Nephron (organoid): ENCODE data around the gene RAB31.
A peak's percentile ranks its signal among the peaks of the same experiment; 100 is the strongest.

Source experiments
- H3K27ac Mint-ChIP-seq, 3 experiments: 2 replicates each; pipeline ENCODE4 v1.8.0; 2020; ENCODE audit warnings: mixed read lengths in 3 of 3, mild to moderate bottlenecking in 2 of 3, moderate library complexity in 1 of 3
- H3K27me3 Mint-ChIP-seq: 2 replicates; pipeline ENCODE4 v1.8.0; 2021; ENCODE audit warnings: low read depth, mild to moderate bottlenecking, moderate library complexity, mixed read lengths
- H3K36me3 Mint-ChIP-seq: 2 replicates; pipeline ENCODE4 v1.8.0; 2020; ENCODE audit warnings: low read depth, mixed read lengths
- H3K4me1 Mint-ChIP-seq: 2 replicates; pipeline ENCODE4 v1.8.0; 2020; ENCODE audit warnings: mixed read lengths
- H3K4me3 Mint-ChIP-seq, 3 experiments: 2 replicates each; pipeline ENCODE4 v1.8.0; 2020; ENCODE audit warnings: mild to moderate bottlenecking in 3 of 3, mixed read lengths in 3 of 3, moderate library complexity in 2 of 3
- H3K9me3 Mint-ChIP-seq: 2 replicates; pipeline ENCODE4 v1.8.0; 2020; ENCODE audit warnings: mixed read lengths
- CTCF ChIP-seq, 3 experiments: fragments of 200-600 bp; sonication (generic); IDR thresholded peaks; one replicate each; pipeline ENCODE4 v1.5.0; 2021; ENCODE audit warnings: antibody characterized with exemption in 3 of 3; ENCODE audit not compliant: unreplicated experiment in 3 of 3

Gene RAB31

GRCh38 chr18:9682572-9682971 lies 25.5 kb upstream of the RAB31 start:
- peaks cover 15% of the 10 kb centered on the region for H3K4me1 Mint-ChIP-seq
- no peak for TF ChIP-seq CTCF (IDR thresholded peaks at IDR 0.05; ENCODE audit: unreplicated experiment in 3 of 3)
- H3K9me3 Mint-ChIP-seq = peaks cover 11% of the 10 kb centered on the region
- H3K27me3 Mint-ChIP-seq = no peaks in the 10 kb centered on the region
- H3K36me3 Mint-ChIP-seq = no peaks in the 10 kb centered on the region
- no peak overlapping the region for H3K27ac Mint-ChIP-seq
- H3K4me3 Mint-ChIP-seq = no peak overlapping the region

- no peaks in the 10 kb centered on the region for H3K36me3 Mint-ChIP-seq
- H3K9me3 Mint-ChIP-seq = peaks cover 4% of the 10 kb centered on the region
- no peak overlapping the region for H3K4me3 Mint-ChIP-seq
- TF ChIP-seq CTCF (IDR thresholded peaks at IDR 0.05; ENCODE audit: unreplicated experiment in 3 of 3) = peak; percentile 19 to 39 (median 28)
- H3K4me1 Mint-ChIP-seq = peaks cover 15% of the 10 kb centered on the region
- no peaks in the 10 kb centered on the region for H3K27me3 Mint-ChIP-seq
- peak overlapping the region in 1 of 3 experiments; percentile 0 for H3K27ac Mint-ChIP-seq
These were observed 24.4 kb upstream of the RAB31 start for GRCh38 chr18:9683418-9684396.

- Mint-ChIP-seq H3K9me3 (peaks cover 4% of the 10 kb centered on the region), H3K27me3 (no peaks in the 10 kb centered on the region), H3K4me1 (peaks cover 15% of the 10 kb centered on the region), H3K36me3 (no peaks in the 10 kb centered on the region), H3K27ac (peak overlapping the region; percentile 9 to 77 (median 26)), H3K4me3 (no peak overlapping the region)
- TF ChIP-seq CTCF (IDR thresholded peaks at IDR 0.05; ENCODE audit: unreplicated experiment in 3 of 3) = no peak
These were observed 23.1 kb upstream of the RAB31 start for GRCh38 chr18:9684881-9685614.

- no peak for TF ChIP-seq CTCF (IDR thresholded peaks at IDR 0.05; ENCODE audit: unreplicated experiment in 3 of 3)
- Mint-ChIP-seq H3K27me3 (no peaks in the 10 kb centered on the region), H3K4me3 (no peak overlapping the region), H3K4me1 (peaks cover 16% of the 10 kb centered on the region), H3K36me3 (no peaks in the 10 kb centered on the region), H3K9me3 (peaks cover 2% of the 10 kb centered on the region), H3K27ac (peak overlapping the region in 2 of 3 experiments; percentile 26 to 77)
These were observed 22.5 kb upstream of the RAB31 start for GRCh38 chr18:9685615-9685890.

GRCh38 chr18:9688036-9688741 lies 19.9 kb upstream of the RAB31 start:
- no peak overlapping the region for H3K4me3 Mint-ChIP-seq
- no peaks in the 10 kb centered on the region for H3K27me3 Mint-ChIP-seq
- peaks cover 25% of the 10 kb centered on the region for H3K4me1 Mint-ChIP-seq
- TF ChIP-seq CTCF (IDR thresholded peaks at IDR 0.05; ENCODE audit: unreplicated experiment in 3 of 3) = no peak
- H3K27ac Mint-ChIP-seq = no peak overlapping the region
- H3K9me3 Mint-ChIP-seq = peaks cover 2% of the 10 kb centered on the region
- no peaks in the 10 kb centered on the region for H3K36me3 Mint-ChIP-seq
